Fibroblast of the aortic adventitia (primary cell): ENCODE results near the gene CTXN2. TPM values are rescaled to one million over a fixed set of nuclear protein-coding genes. Genes with fewer than 3 reads are reported as not detected.

Source experiments
- DNase-seq: peaks from one replicate; pipeline ENCODE4 v3.0.0-alpha.2; 2010; ENCODE audit warnings: low read depth
- H3K4me3 ChIP-seq: 2 replicates; pipeline ENCODE4 v1.5.1; 2011; ENCODE audit warnings: low read depth, mild to moderate bottlenecking, control low read depth, low read length, moderate library complexity
- CTCF ChIP-seq: IDR thresholded peaks from 2 replicates; pipeline ENCODE4 v1.5.1; 2011; ENCODE audit warnings: mild to moderate bottlenecking, low read length, control low read depth, inconsistent platforms; ENCODE audit not compliant: insufficient read depth
- total RNA-seq: library from RNA; depleted of rRNA; stranded (reverse); fragments of >200 nt; gene quantifications from 2 replicates; pipeline ENCODE4 v1.2.3, GENCODE V29; 2012; ENCODE audit warnings: low replicate concordance

The CTXN2 gene
- total RNA-seq, 1 donor, result not detected

- DNase-seq, result no peak
- no peak for TF ChIP-seq CTCF
Measured at GRCh38 chr15:48242015-48242414, 50.5 kb downstream of the CTXN2 start.

GRCh38 chr15:48242535-48242934, 51.1 kb downstream of the CTXN2 start:
- TF ChIP-seq CTCF, result no peak
- DNase-seq, result no peak
- H3K4me3 ChIP-seq, result no peak overlapping the region

More at GRCh38 chr15:48242015-48242414, 50.5 kb downstream of the CTXN2 start:
- H3K4me3 ChIP-seq, result no peak overlapping the region

DNA sequence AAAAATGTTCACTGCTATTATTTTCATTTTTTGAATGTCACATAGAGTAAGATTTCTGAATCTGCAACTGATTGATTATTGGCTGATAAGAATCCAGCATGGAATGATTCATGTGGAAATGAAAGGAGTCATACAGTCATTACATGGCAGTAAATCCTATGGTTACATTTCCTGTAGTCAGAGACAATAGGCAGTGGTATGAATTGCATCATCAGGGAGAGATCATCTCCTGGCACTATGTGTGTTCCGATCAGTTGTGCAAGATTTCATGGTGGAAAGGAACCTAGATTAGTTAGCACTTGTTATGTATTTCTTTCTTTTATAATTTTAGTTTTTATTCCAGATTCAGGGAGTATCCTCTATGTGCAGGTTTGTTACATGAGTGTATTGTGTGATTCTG, 53.5 kb downstream of the CTXN2 start:
- DNase-seq, result peak; percentile 30
- TF ChIP-seq CTCF, result no peak
- no peak overlapping the region for H3K4me3 ChIP-seq

DNA sequence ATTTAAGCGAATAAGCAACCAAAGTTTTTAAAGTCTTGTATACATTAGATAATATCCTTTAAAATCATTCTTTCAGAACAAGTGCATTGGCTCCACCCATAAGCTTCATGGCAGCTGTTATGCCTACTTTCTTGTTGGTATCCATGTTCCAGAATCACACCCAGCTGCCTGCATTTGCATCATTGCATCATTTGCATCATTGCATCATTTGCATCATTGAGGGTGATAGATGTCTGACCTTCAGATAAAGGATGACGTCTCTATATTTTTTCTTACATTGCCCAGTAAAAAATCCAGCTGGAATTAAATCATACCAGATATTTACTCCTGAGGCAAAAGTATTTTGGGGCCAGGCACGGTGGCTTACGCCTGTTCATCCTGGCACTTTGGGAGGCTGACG, 56.9 kb downstream of the CTXN2 start:
- no peak overlapping the region for H3K4me3 ChIP-seq
- no peak for DNase-seq
- TF ChIP-seq CTCF, result no peak

DNA sequence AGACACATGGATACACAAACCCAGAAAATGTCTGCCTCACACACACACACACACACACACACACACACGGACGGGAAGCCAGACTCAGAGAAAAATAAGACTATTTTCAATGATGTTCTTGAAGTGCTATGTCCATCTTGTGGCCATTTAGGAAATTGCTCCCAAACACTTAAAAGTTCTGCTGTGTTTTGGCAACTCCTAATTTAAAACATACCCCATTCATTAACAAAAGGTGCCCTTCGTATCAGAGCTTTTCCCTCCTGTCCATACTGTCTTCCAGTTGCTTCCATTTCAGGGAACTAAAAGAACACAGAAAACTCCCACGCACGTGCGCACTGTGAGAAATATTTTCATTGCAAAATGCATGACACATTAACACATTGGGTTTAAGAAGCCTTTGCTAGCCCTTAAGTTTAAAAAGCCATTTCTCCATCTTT, 59.2 kb downstream of the CTXN2 start:
- TF ChIP-seq CTCF, result peak; percentile 79
- H3K4me3 ChIP-seq, result no peak overlapping the region
- peak; percentile 88 for DNase-seq

DNA sequence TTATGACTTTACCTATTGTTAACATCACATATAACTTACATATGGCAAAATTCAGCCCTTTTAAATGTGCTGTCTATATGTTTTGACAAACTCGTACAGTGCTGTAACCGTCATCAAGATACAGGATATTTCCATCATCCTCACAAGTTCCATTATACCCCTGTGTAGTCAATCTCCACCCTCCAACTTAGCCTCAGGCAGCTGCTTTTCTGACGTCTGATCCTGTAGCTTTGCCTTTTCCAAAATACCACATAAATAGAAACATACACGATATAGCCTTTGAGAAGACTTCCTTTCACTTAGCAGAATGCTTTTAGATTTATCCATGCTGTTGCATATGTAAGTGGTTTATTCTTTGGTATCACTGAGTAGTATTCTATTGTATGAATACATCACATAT, 61.7 kb downstream of the CTXN2 start:
- no peak for DNase-seq
- no peak for TF ChIP-seq CTCF
- H3K4me3 ChIP-seq, result no peak overlapping the region

Other genes with a start within 250 kb of the CTXN2 start
- gene SLC24A5, start 70.7 kb upstream of the CTXN2 start, total RNA-seq, result not detected in 2 replicates
- 5.1 and 6.5 TPM in 2 replicates for gene MYEF2, start 13.4 kb upstream of the CTXN2 start, total RNA-seq
- under 0.01 TPM in 1 of 2 replicates, not detected in the other for gene SLC12A1, start 14.6 kb downstream of the CTXN2 start, total RNA-seq
- 70.4 and 72.0 TPM in 2 replicates for gene DUT, start 139.8 kb downstream of the CTXN2 start, total RNA-seq